ENCODE data around the gene CPNE4.

The CPNE4 gene

GRCh38 chr3:131546441-131546840 lies 488.4 kb downstream of the CPNE4 start:
- no peak overlapping the region for H3K27ac ChIP-seq
- no peak for TF ChIP-seq CTCF (conservative IDR thresholded peaks at IDR 0.05)
- no peak for TF ChIP-seq ZFX (IDR thresholded peaks at IDR 0.05)

DNA sequence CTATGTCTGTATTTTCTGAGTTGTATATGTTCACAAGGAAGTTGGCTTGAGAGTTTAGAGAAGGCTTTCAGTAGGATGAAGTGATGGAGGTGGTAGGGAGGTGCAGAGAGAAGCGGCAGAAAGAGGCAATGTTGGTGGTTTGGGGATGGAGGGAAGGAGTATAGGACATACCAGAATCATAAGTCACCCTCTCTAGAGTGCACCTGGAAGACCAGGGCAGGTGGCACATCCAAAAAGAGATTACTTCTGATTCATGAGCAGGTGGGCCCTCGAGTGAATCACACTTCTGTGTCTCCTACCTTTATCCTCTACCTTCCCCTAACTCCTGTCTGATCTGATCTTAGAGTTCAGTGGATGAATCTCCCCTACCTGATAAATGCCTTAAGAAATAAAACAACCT lies 490.3 kb downstream of the CPNE4 start:
- no peak overlapping the region; the same call in 1 of the 2 replicates for H3K27ac ChIP-seq
- TF ChIP-seq ZFX (IDR thresholded peaks at IDR 0.05) (no peak), CTCF (conservative IDR thresholded peaks at IDR 0.05) (no peak)

GRCh38 chr3:131543714-131544113 lies 491.1 kb downstream of the CPNE4 start:
- TF ChIP-seq ZFX (IDR thresholded peaks at IDR 0.05) (no peak), CTCF (conservative IDR thresholded peaks at IDR 0.05) (peak; percentile 28)
- peak overlapping the region; percentile 24; the same call in 1 of the 2 replicates for H3K27ac ChIP-seq

- no peak overlapping the region for H3K27ac ChIP-seq
- TF ChIP-seq ZFX (IDR thresholded peaks at IDR 0.05) = no peak
- TF ChIP-seq CTCF (conservative IDR thresholded peaks at IDR 0.05) = no peak
Measured at GRCh38 chr3:131541288-131541687, 493.5 kb downstream of the CPNE4 start.

GRCh38 chr3:131540821-131541220 lies 494.0 kb downstream of the CPNE4 start:
- no peak for TF ChIP-seq ZFX (IDR thresholded peaks at IDR 0.05)
- TF ChIP-seq CTCF (conservative IDR thresholded peaks at IDR 0.05) = no peak
- H3K27ac ChIP-seq = no peak overlapping the region

DNA sequence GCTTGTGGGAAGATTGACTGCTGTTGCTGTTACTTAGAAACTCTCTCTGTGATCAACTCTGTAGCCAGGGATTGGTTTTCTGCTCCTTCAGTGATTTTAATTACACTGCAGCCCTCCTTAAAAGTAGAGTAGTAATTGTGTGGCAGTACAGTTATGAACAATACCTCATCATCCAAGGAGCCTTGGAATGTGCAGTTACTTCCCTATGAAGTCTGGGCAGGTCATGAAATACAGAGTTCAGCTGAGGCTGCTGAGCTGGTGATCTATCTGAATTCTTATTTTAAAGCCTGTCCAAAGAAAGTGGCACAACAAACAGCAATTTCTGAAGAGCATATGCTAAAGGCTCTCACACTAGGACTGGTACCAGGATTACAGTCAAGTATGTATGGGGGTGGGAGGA lies 494.7 kb downstream of the CPNE4 start:
- no peak overlapping the region for H3K27ac ChIP-seq
- TF ChIP-seq CTCF (conservative IDR thresholded peaks at IDR 0.05) = no peak
- no peak for TF ChIP-seq ZFX (IDR thresholded peaks at IDR 0.05)

DNA sequence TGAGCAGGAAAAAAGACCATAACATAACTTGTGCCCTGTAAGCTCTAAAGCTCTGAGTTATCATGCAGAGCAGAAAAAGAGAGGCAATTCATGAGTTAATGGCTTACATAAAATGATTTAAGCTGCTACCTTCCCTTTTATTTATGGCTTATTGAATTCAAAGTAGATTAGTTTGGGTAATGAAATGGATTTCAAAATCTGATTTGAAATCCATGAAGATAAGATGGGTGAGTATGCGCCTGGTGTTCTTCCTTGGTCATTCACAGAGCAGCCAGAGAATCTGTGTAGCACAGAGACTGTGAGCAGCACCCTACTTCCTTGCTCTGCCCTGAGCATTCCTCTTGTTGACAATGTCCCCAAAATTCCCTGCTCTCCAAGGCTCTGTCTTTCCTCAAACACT lies 495.8 kb downstream of the CPNE4 start:
- H3K27ac ChIP-seq = no peak overlapping the region
- TF ChIP-seq CTCF (conservative IDR thresholded peaks at IDR 0.05) (no peak), ZFX (IDR thresholded peaks at IDR 0.05) (no peak)
